NOMO-1 (cell line): ENCODE measurements around the gene MTFP1.

ENCODE experiments used
- DNase-seq, 2 experiments: peaks; one replicate each; lab custom pipeline; 2025; ENCODE audit not compliant: unreplicated experiment in 2 of 2; lab: John Stamatoyannopoulos, UW

MTFP1 gene

DNA sequence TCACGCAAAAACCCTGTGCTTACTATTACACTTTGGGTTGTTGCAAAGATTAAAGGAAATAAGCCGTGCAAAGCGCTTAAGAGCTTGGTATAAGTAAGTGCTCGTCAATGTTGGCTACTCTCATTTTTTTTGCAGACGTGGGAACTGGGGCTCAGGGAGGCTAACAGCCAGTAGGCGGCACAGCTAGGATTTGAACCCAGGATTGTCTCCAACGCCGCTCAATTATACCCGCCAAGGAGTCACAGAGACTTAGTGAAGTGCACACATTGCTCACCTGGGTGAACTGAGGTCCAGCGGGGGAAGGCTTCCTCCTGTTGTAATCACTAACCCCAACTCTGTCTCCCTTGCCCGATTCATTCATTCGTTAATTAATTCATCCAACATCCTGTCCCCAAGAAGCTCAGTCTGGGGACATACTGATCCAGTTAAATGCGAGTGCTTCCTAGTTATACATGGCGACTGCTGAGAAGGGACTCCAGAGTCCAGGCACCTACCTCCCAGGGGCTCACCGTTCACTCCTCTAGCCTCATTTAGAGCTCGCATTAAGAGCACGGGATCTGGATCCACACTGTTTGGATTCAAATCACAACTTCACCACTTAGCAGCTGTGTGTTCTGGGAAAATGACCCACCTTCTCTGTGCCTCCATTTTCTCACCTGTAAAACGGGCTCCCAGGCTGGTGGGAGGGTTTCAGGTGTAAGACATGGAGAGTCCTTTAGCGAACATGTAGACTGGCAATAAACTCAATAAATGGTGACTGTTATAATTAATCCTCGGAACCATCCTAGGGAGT, 838 bp upstream of the MTFP1 start:
- peak in 1 of 2 experiments; percentile 24 for DNase-seq

- no peak for DNase-seq
Observed at GRCh38 chr22:30425327-30425615, 297 bp upstream of the MTFP1 start.

DNA sequence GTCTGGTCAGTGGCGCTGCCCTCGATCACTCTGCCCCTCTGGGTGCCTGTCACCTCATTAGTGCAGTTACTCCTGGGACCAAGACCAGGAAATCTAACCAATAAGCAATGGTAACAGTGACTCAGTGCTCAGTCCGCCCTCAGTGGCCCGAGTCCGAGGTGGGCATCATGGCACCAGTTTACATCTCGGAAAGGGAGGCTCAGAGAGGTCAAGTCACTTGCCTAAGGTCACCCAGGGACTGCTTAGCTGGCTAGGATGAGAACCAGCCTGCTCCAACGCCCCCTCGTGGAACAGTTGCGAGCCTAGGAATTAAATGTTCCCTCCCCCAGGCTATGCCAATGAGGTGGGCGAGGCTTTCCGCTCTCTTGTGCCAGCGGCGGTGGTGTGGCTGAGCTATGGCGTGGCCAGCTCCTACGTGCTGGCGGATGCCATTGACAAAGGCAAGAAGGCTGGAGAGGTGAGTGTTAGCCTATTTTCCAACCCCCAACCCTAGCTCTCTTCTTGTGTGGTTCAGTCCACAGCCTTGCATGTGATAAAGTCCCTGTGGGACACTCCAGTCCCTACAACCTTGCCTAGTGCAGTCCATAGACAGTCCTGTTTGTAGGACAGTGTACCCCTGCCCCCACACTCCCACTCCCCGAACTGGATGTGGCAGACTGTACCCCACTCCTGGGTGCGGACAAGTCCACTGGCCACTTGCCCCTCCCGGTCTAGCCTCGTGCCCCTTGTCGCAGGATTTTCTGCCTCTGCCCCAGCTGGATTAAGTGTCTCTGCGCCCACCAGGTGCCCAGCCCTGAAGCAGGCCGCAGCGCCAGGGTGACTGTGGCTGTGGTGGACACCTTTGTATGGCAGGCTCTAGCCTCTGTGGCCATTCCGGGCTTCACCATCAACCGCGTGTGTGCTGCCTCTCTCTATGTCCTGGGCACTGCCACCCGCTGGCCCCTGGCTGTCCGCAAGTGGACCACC, 1.1 kb downstream of the MTFP1 start:
- peak; percentile 51 to 71 for DNase-seq

DNA sequence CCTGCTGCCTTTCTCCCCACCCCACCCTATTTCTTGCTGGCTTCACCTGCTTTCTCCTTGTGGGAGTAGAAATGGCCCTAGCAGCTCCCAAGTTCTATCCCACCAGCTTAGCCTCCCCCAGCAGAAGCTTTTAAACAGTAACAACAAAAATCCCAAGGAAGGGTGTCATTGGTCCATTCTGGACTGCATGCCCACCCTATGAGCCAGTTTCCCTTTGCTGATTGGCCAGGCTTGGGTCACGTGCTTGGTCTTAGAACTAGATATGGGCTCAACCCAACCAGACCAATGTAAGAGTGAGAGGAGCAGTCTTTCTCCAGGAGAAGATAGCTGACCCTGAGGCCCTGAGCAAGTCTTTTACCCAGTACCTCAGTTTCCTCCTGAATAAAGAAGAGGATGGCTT, 2.3 kb downstream of the MTFP1 start:
- DNase-seq, result no peak

GRCh38 chr22:30429887-30430286, 4.3 kb downstream of the MTFP1 start:
- DNase-seq, result no peak

DNA sequence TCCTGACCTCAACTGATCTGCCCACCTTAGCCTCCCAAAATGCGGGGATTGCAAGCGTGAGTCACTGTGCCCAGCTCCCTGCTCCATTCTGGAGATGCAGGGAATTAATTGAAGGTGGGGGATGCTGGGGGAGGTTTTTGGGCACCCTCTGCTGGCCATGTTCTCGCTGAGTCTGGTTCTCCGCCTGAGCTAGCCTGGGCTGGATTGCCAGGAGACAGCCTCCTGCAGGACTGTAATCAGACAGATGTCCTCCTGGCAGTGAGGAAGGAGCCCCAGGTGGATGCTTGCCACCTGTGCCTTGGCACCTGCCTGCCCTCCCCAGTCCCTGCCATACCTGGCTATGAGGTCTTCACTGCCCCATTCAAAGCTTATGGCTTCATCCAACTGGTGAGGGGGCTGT, 5.4 kb downstream of the MTFP1 start:
- no peak for DNase-seq

GRCh38 chr22:30432096-30432495, 6.5 kb downstream of the MTFP1 start:
- DNase-seq, result no peak

DNA sequence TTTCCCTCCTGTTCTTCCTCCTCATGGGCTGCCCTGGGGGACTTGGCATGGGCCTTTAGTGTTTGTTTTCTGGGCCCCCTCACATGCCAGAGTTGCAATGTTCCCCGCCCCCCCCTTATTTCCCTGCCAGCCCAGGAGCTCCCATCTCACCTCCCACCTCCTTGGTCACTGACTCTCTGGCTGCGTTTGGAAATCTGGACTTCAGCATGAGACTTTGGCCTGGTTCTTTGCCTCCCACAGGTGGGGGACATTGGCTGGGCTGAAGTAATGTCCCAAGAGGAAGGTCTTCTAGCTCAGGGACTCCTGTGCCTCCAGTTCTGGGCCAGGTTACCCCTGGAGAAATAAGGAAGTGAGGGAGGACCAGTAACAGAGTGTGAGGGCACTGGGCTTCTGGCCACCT, 7.0 kb downstream of the MTFP1 start:
- DNase-seq, result no peak

- DNase-seq, result no peak
Observed at GRCh38 chr22:30433227-30433626, 7.7 kb downstream of the MTFP1 start.

- no peak for DNase-seq
Observed at GRCh38 chr22:30433773-30434172, 8.2 kb downstream of the MTFP1 start.

DNA sequence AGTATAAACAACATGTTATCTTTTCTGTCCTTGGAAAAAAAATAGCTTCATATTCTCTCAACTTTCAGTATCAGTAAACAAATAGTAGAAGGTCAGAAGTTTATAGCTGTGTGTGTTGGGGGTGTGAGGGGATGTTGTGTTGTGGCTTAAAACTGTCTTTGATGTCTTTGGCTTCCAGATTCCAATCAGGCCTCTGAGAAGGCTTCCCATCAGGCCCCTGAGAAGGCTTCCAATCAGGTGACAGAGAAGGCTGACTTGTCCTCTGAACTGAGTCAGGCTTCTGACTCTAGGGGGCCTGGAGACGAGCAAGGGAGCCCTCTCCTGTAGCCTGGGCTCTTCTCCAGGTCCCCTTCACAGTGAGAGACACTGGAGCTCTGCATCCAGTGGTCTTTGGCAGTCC, 9.3 kb downstream of the MTFP1 start:
- DNase-seq, result no peak

DNA sequence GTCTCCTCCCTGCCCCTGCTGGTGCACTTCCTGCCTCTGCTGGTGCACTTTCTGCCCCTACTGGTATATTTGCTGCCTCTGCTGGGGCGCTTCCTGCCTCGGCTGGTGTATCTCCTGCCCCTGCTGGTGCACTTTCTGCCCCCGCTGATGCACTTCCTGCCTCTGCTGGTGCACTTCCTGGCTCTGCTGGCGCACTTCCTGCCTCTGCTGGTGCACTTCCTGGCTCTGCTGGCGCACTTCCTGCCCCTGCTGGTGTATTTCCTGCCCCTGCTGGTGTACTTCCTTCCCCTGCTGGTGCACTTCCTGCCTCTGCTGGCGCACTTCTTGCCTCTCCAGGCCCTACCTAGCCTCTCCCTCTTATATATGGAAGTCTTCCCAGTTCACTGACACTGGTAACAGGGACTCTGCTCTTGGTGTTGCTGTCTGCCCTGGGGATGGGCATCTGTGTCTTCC, 10.1 kb downstream of the MTFP1 start:
- no peak for DNase-seq

DNA sequence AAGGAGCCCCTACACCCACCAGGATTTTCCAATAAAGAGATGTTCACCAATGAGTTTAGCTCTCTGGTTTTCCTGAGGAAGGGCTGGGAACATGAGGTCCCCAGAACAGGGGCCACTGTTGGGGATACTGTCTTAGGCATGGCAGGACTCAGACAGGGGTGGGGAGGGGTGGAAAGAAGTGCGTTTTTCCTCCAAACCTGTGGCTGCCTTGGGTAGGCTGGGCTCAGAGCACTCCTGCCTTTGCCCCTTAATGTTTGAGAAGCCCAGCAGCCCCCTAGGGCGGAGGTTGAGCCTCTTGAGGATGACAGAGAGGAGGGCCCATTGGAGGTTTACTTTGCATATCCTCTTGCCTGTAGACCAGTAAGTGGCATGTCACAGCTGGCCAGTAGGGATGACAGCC, 10.6 kb downstream of the MTFP1 start:
- DNase-seq, result no peak

DNA sequence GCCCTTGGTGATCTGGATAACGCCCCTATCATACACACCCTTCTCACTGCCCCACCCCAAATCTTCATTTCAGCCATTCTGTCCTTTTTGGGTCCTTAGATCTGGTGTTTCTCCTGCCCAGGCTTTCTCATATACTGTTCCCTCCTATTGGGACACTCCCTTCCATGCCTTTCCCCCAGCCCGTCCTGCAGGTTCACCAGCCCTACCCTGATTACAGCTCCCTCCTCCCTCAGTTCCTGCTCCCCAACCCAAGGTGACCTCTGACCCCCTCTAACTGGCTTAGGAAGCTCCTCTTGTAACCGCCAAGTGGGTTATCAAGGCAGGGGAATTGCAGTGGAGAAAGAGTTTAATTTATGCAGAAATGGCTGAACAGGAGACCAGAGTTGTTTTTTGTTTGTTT, 13.0 kb downstream of the MTFP1 start:
- no peak for DNase-seq

GRCh38 chr22:30439226-30439625, 13.7 kb downstream of the MTFP1 start:
- DNase-seq, result no peak

GRCh38 chr22:30439836-30440235, 14.3 kb downstream of the MTFP1 start:
- DNase-seq, result no peak

DNA sequence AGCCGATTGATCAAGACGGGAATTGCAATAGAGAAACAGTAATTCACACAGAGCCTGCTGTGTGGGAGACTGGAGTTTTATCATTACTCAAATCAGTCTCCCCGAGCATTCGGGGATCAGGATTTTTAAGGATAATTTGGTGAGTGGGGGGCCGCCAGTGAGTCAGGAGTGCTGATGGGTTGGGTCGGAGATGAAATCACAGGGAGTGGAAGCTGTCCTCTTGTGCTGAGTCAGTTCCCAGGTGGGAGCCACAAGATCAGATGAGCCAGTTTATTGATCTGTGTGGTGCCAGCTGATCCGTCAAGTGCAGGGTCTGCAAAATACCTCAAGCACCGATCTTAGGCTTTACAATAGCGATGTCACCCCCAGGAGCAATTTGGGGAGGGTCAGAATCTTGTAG, 15.5 kb downstream of the MTFP1 start:
- no peak for DNase-seq

- peak in 1 of 2 experiments; percentile 36 for DNase-seq
Observed at GRCh38 chr22:30444632-30445437, 19.3 kb downstream of the MTFP1 start.

DNA sequence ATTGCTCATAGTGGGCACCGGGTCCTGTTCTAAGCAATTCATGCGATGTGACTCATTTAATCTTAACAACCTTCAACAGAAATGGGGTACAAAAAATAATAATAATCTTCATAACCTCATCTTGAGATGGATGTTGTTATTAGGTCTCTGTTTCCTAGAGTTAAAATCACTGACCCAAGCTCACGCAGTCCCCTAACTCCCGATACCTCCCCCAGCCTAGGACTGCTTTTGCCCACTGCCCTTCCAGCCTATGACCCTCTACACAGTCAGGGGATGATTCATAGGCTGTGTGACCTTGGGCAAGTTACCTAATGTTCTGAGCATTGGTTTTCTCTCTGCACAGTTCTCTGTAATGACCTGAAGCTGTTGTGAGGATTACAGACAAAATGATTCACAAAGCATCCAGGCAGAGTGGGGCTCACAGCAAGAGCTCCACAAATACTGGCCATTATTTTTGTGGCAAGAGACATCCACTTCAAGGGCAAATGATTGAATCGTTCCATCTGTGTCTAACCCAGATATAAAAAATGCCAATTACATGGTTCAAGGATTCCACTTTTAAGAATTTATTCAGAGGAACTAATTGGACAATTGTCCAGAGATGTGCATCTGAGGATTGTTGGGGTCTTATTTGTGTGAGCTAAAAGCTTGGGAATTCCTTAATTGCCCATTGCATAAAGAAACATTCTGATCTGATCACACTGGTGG, 20.0 kb downstream of the MTFP1 start:
- no peak for DNase-seq

DNA sequence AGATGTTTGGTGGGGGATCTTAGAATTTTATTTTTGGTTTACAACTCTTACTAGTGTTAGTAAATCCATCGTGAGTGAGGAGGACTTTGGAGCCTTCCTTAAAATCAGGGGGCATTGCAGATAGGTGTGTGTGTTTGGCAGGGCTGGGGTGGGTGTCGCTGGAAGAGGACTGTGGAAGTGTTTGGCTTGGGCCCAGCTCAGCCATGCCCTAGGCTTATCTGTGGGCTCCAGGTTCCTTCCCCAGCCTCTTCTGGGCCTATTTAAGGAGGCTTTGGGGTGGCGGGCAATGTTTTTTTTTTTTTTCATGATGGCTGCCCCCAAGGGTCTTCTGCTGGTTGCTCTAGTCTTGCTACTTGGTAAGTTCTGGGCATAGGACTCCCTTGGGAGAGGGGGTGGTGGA, 22.1 kb downstream of the MTFP1 start:
- DNase-seq, result no peak
